CD4-positive, alpha-beta T cell treated with Interleukin-2 at 100 ng/mL for 4 hours (primary cell): ENCODE results near the gene STK11IP.

ENCODE experiments used
- DNase-seq: peaks from one replicate; pipeline ENCODE4 v3.0.0-alpha.2; 2020; ENCODE audit warnings: low spot score

The STK11IP gene

DNA sequence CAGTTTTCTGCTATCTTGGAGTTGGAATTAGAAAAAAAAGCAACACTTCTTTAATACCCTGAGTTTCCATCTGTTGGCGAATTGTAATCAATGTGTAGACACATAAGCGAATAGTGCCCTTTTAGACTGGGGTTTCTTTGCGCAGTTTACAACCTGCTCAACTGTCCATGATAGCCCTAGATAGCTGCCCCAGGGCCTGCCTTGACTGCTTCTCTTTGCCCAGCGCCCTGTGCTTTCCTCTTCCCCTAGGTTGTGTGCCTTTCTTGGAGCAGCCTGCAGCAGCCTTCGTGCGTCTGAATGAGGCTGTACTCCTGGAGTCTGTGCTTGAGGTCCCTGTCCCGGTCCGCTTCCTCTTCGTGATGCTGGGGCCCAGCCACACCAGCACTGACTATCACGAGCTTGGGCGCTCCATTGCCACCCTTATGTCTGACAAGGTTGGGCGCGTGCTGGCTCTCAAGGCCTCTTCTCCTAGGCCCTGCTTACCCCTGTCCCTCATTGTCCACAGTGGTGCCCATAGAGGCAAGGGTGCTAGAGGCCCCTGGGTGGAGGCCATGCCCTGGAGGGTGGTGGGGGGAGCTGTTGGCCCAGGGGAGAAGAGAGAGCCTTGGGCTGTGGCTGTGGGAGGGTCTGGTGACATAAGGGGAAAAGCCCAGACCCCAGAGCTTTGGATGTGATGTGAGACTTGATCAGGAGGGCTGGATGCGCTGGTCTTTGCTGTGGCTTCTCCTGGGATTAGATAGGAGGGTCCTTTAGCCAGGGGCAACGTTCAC lies 36.7 kb downstream of the STK11IP start:
- DNase-seq: no peak

DNA sequence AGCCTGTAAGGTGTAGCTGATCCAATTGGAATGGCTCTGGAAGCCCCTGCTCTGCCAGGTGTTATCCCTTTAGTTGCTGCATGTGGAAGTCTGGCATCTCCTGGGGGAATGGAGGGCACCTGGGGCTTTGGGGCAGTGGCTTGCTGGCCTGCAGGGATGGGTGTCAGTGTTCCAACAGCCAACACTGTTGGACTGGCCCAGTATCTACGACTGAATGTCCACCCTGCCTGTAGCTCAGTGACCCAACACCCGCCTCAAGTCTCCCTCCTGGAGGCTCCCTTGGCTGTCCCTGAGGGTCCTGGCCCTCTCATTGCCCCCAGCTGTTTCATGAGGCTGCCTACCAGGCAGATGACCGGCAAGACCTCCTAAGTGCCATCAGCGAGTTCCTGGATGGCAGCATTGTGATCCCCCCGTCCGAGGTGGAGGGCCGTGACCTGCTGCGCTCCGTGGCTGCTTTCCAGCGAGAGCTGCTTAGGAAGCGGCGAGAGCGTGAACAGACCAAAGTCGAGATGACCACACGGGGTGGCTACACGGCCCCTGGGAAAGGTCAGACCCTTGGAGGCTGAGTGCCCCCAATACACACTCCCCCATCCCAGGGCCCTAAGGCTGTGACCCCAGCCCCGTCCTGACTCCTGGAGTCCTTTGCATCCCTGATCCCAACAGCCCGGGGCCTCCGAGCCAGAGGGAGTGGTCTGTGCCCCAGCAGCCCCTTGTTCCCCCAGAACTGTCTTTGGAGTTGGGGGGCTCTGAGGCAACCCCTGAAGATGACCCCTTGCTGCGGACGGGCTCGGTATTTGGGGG lies 37.5 kb downstream of the STK11IP start:
- no peak for DNase-seq

DNA sequence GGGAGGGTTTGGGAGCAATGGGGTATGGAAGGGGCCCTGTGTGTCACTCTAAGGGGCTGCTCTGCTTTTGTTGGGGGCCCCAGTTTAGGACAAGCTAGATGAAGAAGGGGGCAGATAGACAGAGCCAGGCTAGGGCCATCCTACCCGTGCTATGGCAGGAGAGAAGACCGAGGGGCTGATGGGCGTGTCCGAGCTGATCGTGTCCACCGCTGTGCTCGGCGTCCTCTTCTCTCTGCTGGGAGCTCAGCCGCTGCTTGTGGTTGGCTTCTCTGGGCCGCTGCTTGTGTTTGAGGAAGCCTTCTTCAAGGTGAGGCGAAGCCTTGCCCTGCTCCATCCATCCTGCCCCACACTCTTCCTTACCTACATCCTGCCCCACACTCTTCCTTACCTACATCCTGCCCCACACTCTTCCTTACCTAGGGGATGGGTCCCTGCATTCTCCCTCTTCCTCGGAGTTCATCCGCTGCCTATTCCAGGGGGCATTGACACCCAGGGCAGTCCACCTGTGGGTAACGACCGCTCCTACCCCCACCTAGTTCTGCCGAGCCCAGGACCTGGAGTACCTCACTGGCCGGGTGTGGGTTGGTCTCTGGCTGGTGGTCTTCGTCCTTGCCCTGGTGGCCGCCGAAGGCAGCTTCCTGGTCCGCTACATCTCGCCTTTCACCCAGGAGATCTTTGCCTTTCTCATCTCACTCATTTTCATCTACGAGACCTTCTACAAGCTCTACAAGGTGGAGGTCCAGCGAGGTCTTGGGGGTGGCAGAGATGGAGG lies 38.7 kb downstream of the STK11IP start:
- no peak for DNase-seq

DNA sequence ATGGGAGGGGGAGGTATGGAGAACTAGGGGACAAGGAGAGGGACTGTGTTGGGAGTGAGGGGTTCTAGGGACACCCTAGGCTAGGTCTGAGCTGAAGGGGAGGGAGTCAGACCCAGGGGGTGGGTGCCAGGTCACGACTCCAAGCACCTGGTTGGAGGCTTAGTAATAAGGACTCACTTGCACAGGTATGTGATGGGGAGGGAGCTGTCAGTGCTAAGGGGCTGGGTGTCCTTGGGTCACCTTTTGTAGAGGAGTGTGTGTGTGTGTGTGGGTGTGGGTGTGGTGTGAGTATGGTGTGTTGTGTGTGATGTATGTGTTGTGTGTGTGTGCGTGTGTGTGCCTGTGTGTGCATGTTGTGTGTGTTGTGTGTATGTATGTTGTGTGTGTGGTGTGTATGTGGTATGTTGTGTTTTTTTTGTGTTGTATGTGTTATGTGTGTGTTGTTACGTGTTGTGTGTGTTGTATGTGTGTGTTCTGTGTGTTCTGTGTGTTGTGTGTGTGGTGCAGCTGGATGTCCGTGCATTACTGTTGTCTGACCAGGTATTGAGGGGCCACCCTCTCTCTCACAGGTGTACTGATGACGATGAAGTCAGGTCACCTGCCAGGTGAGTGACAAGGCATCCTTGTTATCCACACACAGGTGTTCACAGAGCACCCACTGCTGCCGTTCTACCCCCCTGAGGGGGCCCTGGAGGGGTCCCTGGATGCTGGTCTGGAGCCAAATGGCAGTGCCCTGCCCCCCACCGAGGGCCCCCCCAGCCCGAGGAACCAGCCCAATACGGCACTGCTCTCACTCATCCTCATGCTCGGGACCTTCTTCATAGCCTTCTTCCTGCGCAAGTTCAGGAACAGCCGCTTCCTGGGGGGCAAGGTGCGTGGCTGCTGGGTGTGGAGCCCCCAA lies 39.5 kb downstream of the STK11IP start:
- no peak for DNase-seq

DNA sequence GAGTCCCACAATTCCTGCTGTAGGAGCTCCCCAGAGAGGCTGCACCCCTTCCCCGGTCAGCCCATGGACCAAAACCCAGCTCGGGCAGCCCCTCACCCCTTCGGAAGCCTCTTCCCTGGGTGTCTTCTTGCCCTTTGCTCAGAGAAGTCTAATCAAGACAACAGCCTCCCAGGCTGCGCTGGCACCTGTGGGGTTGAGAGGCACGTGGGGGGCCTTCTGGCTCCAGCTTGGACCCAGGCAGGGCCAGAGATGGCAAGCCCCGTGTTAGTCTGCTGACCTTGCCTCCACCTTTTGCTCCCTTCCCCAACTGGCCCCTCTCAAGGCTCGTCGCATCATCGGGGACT lies 40.2 kb downstream of the STK11IP start:
- no peak for DNase-seq

DNA sequence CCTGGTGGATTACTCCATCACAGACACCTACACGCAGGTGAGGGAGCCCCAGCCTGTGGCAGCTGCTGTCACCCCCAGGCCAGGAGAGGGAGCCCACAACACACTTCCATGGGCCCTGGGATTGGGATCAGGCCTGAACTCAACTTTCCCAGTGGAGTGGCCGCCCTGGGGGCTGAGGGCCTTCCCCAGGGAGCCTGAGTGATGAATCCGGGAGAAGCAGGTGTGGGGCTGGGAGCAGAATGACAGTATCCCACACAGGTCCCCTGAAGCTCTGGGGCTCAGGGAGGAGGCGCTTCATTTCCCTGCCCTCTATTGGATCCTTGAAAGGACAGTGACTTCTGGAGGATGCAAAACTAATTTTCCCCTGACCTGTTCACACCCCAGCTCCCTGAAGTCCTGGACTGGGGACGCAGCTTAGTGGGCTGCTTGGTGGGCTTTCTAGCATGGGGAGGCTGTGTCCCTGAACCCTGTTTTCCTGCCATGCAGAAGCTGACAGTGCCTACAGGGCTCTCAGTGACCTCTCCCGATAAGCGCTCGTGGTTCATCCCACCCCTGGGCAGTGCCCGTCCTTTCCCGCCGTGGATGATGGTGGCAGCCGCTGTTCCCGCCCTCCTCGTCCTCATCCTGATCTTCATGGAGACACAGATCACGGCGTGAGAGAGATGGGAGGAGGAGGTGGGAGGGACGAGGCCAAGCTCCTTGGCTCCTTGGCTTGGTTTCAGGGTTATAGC lies 40.7 kb downstream of the STK11IP start:
- no peak for DNase-seq

DNA sequence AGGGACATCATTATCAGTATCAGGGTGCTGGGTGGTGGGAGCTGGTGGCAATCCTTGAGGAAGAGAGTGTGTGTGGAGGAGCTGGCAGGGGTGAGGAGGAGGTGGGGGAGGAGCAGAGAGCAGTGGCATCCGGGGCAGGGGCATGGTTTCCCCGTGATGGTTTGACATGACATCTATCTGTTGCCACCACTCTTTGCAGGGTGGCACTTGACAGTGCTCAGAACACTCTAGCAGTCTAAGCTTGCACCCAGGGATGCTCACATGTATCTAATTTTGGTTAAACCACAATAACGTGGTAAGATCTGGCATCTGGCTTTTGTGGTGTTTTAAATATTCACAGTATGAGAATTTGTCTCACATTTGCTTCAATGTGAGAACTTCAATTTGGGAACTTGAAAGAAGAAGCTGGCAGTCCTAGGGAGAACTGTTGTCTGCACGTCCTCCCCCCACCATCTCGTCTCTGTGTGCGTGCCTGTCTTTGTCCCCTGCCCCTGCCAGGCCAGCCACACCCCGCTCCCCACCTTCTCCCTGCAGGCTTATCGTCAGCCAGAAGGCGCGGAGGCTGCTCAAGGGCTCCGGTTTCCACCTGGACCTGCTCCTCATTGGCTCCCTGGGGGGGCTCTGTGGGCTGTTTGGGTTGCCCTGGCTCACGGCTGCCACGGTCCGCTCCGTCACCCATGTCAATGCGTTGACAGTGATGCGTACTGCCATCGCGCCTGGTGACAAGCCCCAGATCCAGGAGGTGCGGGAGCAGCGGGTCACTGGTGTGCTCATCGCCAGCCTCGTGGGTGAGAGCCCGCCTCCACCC lies 41.5 kb downstream of the STK11IP start:
- no peak for DNase-seq

DNA sequence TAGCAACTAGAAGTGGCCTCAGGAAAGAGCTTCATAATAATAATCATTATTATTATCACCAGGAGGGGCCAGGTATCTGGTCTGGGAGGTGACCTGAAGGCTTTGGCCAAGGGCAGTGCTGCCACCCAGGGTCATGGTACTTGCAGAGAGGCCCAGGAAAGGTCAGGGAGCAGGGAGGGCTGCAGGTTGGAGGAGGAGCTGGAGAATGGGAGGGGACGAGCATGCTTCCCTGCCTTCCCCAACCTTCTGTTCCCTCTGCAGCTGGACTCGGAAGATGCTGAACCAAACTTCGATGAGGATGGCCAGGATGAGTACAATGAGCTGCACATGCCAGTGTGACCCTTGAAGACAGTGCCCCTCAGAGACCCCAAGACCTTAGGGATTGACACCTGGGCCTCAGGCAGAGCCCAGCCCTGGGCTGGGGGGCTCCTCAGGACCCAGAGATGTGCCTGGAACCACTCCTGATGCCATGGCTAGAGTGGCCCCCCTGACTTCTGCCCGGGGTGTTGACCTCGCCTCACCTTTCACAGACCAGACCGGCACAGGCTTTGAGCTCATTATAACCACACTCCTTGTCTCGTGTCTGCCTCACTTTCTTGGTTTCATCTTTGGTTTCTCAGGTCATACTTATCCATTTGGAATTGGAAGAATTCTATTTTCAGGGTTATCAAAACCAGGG lies 43.9 kb downstream of the STK11IP start:
- DNase-seq: no peak

DNA sequence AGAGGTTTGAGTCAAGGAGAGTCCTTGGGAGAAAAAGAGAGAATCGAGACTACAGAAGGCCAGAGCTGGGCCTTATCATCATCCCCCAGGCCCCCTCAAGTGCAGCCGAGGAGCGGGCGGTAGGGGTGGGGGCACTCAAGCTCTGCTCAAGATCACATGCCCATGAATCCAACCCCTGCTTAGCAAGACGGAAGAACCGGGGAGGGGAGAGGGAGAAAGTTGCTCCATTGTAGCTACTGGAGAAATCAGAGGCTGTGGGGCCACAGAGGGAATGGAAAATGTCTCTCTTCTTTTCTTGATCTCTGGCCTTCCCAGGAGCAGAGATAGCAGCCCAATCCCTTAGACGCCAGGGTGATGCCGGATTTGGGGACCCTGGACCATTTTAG lies 44.4 kb downstream of the STK11IP start:
- DNase-seq: no peak

DNA sequence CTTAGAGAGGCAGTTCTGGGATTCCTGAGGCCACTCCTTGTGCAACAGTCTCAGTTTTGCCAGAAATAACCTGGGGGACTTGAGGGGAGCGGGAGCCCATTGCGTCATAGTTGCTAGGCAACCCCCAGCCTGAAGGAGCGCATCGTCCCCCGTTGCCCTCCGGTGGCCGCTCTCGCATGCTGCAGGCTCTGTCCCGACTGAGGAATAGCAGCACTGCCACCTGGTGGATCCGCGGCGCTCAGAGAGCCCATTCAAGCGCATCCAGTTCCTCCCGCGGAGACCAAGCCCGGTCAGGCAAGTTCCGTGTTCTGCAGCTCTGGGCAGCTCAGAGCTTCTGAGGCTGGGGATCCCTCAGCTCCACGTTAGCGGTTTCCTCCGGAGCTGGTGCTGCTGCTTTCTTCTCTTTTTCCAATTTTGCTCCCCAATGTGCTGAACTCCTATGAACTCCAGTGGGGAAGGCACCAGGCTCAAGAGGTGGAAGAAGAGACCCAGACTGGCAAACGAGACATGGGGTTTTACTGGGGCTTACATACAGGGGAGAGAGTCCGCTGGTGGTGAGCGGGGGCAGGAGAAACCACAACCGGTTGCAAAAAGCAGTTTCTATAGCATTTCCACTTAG lies 44.9 kb downstream of the STK11IP start:
- DNase-seq: peak; percentile 84

DNA sequence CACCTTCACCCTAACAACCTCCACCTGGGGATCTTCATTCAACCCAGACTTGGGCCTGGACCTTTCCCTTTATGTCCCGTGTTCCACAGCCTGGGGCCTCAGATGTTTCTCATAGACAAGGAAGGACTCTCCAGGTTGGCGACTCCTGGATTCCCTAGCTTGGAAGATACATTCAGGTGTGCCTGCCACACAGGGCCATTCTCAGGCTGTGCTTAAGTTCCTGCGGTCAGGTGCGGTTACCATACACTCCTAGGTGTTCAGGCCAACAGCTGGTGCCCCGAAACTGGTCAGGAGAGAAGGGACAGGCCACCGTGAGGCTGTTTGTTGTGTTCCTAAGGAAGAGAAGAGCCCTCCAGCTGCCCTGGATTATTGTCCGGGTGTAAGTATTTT lies 45.4 kb downstream of the STK11IP start:
- no peak for DNase-seq

DNA sequence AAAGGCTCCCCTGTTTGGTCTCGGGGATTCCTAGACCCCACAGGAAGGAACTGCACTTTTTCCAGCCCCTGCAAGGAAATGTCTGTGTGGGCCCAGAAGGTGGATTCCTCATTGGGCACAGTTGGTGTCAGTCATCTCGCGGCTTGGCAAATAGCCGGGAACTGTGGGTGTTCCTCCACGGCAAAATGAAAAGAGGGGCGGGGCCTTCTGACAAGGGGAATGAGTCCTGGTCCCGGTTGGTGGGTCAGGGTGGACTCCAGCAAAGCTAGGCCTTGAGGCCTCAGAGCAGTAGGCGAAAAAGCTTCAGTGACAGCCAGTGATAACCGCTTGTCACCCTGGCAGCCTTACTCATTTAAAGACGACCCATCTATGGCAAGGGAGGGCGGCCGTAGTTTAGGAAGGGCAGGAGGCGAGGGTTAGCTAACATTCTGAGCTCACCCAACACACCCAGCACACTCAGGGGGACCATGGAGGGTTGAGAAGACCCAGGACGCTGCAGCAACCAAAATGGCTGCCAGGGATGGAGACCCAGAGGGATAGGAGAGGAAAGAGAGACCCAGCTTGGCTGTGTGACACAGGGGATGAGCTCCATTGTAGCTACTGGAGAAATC lies 46.2 kb downstream of the STK11IP start:
- DNase-seq: no peak

DNA sequence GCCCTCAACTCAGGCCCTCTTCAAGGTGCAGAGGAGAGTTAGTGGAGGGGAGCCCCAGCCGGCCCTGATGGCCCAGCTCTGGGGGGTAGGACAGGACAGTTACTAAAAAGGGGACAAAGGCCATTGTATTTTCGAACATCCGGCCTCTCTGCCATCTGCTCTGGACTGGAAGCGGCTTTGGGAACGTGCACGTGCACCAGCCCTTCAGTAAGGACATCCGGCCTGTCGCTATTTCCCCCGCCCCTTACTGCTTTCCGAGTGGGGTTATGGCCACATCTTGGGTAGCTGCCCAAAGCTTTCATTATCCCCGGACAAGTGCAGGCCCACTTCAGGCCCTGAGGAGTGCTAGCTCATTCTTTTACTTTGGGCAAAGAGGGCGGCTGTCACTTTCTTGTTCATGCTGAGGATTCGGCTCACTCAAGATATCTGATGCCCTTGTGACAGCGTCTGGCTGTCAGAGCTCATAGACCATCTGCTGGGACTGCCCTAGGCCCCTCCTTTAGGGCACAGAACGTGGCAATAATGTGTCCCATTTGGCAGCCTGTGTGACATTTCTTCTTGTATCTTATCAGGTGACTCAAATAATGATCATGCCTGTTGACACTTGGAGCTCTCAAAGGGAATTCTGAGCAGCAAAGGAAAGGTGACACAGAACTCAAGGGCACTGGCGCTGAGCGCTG lies 47.3 kb downstream of the STK11IP start:
- DNase-seq: no peak

DNA sequence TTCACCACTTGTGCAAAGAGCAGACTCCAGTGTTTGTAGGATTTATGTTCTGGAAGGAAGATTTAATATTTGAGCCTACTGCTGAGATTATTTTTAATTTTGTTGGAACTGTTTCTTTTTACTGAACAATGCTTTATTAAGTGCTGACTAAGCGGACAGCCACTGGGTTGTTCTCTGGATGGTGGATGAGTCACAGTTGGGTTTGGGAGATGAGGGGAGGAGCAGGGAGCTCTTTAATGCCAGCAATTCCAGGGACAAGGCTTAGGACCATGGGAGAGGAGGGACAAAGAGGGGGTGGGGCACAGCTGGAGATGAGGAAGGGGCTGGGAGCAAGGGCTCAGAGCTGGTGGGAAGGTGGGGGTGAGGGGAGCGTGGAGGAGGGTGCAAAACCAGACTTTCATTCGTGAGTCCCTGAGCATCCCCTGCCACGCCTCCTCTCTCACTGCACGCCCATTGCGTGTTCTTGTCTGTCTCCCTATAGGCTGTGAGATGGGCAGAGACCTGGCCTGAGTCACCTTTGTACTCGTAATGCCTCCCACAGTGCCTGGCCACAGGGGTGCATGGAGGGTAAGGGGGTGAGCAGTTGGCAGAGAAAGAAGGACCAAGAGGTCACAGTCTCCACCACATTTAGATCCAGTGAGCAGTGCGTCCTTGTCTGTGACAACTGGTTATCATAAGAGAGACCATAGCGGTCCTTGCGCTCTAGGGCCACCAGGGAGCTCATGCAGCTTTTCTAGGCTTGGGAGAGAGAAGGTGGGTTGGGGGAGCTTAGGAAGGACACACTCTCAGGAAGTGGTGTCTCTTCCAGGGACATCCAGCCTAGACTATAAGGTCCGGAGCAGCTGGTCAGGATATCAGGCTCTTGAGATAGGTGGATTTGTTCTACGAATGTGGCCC lies 48.2 kb downstream of the STK11IP start:
- DNase-seq: no peak

DNA sequence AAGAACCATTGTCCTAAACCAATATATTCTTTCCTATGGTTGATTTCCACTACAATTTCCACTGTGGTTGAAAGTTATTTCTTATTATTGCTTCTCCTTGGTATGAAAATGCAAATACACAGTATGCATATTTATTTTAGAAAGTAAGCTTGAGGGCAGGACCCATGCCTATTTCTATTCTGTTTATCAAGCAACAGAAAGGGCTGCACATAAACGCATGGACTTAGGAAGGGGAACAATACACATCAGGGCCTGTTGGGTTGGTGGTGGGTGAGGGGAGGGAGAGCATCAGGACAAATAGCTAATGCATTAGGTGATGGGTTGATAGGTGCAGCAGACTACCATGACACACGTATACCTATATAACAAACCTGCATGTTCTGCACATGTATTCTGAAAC lies 50.5 kb downstream of the STK11IP start:
- no peak for DNase-seq

DNA sequence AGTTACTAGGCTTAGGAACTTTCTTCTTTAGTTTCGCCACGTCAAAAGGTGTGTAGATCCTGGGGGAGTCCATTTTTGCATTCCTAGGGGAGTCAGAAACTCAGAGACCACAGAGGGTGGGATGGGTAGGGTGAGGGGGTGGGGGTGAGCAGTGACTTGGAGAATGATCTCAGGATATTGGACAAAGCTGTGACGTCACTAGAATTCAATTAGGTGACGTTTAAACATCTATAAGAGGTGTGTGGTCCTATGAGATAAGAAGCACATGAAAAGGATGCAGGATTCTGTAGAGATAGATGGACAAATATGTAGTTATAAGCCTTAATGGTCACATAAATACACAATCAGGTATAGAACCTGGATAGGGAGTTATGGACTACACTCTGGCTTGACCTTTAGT lies 51.3 kb downstream of the STK11IP start:
- DNase-seq: no peak
